HG03135 (cell line): ENCODE data around the gene CRCP.
"Not testable (repeated sequence)": the region's sequence is repeated elsewhere in the genome, so short reads cannot be mapped to it uniquely, and the experiment has no call there.

Experiments used
- ATAC-seq: cut with Tn5 transposase; IDR thresholded peaks from one replicate; pipeline ENCODE4 v1.9.1; 2021; ENCODE audit warnings: mild to moderate bottlenecking, moderate library complexity; ENCODE audit not compliant: unreplicated experiment

Gene CRCP

DNA sequence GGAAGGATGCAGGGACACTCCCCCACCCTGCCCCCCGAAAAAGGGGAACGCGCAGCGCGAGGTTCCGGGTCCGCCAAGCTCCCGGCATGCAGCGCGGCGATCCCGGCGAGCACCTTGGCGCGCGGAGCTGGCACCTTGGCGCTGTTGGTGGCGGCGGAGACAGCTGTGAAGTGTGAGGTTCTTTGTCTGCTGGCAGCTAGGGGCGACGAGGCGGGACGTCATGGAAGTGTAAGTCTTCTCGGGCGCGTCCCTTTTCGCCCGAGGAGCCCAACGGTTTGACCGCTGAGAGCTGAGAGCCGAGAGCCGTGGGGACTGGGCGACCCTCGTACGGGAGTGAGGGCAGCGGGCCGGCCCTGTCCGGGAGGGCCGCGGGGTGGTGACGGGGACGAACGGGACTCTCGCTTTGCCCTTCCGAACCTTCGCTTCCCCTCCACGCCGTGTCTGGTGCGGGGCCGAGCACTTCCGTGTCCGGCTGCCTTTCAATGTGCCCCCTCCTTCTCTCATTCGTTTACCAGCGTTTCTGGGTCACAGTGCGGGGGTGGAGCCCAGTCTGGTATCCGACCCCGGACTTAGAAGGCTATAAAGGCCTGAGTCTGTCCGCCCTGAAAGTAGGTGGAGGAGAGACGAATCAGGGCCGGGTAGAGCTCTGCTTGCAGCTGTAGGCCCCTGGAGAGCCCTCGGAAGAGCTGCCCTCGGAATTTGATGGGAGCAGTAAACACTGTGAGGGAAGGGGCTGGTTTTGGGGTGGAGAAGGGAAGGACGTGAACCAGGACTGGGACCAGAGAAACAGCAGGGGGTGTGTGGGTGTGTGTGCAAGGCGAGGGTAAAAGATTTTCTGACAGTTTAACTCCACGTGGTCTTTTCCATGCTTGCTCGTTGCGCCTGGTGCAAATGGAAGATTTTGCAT, at the start of gene CRCP:
Gene CRCP, plus strand, starts transcription at position 105 of the 907 bp plus-strand sequence. Its CDS starts 116 bp downstream, at position 221.
- ATAC-seq = peak; percentile 82

DNA sequence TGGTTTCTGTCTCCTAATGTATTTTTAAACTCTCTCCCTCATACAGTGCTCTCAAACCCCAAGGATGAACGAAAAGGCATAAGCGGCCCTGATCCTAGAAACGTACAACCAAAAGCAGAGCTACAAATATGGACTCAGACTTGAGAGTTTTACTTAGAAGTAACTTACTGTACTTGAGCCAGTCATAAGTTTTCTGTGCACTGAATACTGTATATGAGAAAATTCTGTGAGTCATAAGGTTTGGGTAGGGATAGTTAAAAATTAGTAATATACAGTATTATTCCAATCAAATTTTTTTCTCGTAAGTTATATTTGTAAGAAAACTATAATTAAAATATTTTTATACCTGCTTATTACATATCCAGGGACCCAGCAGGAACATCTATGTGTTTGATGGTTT, 44.9 kb upstream of the CRCP start:
- ATAC-seq = no peak

DNA sequence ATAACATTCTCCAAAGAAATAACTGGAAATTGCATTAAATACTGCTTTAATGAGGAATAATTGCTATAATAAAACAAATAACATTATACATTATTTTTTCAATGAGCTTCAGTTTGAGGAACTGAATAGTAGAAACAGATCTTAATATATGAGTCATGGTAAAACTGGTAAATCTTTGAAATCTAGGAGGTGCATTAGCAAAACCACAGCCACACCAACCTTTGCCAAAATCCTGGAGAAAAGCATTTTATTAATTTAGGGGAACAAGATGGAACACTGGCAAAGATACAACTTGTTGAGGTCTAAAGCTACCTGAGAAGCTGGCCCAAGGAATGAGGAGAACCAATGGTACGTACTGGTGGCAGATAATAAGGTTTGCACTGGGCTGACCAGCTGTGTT, 44.4 kb upstream of the CRCP start:
- no peak for ATAC-seq

DNA sequence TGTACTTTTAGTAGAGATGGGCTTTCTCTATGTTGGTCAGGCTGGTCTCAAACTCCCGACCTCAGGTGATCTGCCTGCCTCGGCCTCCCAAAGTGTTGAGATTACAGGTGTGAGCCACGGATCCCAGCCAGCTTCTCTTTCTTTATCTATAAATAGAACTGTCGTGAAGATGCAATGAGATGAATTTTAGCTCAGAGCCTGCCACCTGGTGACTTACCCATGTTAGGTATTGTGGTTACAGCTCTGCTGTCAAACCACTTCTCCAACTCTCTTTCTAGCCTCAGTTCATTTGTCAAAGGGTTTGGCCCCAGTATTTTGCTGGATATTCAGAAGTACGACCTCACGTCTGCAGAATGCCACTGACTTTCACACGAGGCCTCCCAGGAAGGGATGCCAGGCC, 42.4 kb upstream of the CRCP start:
- ATAC-seq = not testable (repeated sequence)

DNA sequence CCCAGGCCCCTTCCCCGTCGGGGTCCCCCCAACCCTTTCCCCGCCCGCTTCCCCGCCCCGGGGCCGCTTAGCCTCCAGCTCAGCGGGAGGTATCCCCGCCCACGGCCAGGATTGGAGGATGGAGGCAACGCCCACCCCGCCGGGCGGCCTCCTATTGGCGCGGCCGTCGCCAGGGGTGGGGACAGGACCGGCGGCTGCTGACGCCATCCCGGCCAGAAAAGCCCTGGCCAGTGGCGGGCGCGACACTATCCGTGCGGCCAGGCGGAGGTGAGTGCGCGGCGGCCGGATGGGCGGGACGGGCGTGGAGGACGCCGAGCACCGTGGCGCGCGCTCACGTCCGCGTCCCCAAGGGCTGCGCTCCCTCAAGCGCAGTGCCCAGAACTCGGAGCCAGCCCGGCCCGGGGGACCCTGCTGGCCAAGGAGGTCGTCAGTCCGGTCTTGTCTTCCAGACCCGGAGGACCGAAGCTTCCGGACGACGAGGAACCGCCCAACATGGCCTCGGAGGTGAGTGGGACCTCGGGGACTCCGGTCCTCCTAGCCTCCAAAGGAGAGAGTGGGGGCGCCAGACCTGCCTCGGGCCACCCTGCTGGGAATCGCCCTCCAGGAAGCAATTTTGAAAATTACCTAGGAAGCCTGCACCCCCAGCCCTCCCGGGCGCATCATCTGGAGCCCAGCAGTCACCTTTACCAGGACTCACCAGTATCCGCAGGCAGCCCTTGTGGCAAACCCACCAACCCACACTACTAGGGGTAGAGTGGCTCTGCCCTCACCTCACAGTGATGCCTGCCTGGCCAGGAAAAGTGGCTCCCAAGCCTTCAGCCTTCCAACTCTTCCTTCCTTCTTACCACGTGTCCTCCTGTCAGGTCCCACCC, 38.8 kb upstream of the CRCP start, which contains the start of gene ASL:
Gene ASL, plus strand, starts transcription at position 230 of the 872 bp plus-strand sequence. Its CDS starts 263 bp downstream, at position 493.
- ATAC-seq = peak; percentile 98

DNA sequence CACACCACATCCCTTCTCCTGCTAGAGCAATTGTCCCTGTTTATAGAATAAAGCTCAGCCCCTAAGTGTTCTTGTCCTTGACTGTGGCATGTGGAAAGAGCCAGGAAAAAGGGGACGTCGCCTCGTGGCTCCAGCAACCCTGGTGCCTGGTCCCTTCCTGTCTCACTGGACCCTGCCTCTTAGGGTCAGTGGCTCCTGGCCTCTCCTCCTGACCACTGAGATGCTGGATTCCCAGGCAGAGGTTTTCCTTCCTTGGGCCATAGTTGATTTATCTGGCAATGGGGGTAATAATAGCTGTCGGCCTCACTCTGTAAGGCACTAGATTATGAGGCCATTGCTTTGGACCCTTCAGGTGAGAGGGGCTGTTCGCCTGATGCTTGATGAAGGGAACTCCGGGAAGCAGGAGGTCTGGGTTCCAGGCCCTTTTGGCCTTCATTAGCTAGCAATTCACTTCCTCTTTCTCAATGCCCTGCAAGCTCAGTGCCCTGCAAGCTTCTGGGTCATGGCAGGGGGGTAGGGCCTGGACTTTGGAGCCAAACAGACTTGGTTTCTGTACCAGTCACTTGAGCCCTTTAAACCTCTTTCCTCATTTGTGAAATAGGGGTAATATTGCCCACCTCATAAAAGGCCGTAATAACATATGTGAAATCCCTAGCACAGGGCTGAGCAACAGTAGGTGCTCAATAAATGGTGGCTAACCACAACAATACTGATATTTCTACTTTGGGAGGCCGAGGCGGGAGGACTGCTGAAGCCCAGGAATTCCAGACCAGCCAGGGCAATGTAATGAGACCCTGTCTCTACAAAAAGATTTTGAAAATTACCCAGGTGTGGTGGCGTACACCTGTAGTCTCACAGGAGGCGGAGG, 38.0 kb upstream of the CRCP start:
- no peak for ATAC-seq

DNA sequence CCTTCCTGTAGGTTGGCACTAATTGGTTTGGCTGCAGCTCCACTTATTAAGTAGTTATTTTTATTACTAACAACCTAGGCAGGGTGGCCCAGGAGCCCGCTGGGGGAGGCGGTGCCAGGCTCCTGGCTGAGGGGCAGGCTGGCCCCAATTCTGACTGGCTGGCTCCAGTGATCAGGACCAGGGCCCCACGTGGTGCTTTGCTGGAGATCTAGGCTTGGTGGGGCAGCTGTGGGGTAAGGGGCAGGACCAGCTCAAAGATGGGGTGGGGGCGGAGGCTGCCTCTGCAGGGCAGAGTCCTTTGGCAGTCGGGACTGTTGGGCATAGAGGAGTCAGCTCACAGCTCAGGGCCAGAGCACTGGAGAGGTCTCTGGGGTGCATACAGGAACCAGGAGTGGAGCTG, 36.6 kb upstream of the CRCP start:
- ATAC-seq = no peak

DNA sequence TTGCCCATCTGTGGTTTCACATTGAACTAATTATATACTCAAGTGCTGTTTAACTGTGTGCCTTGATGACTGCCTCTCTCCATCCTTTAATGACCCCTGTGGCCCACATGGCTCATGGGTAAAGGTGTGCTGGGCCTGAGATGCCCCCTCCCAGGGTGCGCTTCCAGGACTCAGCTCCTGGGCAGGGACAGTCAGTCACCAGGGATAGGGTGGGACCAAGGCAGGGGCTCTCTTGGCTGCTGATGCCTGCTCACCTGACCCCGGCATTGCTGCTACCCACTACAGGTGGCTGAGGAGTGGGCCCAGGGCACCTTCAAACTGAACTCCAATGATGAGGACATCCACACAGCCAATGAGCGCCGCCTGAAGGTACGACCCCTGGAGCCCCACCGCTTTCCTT, 32.6 kb upstream of the CRCP start:
- ATAC-seq = no peak

DNA sequence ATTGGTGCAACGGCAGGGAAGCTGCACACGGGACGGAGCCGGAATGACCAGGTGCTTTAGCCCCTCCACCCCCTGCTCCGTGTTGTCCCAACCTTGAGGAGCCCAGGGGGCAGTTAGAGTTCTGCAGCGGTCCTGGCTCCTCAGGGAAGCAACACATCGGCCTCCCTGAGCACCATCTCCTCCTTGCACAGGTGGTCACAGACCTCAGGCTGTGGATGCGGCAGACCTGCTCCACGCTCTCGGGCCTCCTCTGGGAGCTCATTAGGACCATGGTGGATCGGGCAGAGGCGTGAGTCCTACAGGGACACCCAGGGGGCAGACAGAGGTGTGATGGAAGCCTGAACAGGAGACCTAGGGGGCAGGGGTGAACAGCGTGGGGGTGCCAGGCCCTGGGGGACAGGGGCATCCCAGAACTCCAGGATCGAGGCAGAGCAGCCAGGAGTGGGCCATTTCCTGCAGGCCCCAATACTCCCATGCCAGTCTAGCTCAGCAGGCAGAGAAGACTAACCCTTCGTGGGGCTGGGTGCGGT, 31.7 kb upstream of the CRCP start:
- ATAC-seq = no peak

DNA sequence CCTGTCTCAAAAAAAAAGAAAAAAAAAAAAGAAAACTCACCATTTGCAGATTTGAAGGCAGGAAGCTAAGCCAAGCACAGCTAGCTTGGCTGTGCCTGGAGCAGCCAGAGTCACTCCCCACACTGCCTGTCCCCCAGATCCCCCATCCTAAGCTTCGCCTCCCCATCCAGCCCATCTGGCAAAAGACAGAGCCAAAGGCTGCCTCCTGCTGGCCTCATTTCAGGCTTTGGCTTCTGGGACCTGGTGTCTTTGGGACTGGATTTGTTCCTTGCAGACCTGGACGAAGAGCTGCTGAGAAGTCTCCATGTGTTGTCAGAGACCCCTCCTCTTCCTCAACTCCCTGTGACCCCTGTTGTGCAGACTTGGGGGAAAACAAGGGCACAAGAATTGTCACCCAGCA, 31.0 kb upstream of the CRCP start:
- no peak for ATAC-seq

DNA sequence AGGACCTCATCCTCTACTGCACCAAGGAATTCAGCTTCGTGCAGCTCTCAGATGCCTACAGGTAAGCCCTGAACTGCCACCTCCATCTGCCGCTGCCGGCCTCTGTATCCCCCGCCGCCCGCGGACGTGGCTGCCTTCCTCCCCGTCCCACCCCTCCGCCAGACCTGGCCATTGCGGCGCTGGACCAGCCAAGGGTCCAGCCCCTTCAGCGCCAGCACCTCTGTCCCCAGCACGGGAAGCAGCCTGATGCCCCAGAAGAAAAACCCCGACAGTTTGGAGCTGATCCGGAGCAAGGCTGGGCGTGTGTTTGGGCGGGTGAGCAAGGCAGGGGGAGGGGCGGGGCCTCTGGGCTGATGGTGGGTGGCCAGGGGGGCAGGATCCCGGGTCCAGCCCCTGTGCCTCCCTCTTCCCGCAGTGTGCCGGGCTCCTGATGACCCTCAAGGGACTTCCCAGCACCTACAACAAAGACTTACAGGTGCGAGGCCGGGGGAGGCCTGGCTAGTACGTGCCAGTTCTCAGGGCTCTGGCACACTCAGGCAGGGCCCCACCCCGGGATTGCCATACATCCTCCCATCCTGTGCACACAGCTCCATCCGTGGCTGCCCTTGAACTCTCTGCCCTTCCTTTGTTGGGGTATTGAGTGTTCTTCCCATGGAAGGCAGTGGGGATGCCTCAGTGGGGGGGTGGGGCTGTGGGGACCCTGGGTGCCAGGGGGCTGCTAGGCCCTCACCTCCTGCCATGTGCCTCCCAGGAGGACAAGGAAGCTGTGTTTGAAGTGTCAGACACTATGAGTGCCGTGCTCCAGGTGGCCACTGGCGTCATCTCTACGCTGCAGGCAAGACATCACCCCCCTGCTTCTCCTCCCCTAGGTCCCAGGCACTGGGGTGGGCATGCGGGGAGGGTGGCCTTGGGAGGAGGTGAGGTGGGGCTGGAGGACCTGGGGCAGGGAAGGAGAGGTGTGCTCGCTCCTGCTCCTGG, 25.5 kb upstream of the CRCP start:
- ATAC-seq = no peak

DNA sequence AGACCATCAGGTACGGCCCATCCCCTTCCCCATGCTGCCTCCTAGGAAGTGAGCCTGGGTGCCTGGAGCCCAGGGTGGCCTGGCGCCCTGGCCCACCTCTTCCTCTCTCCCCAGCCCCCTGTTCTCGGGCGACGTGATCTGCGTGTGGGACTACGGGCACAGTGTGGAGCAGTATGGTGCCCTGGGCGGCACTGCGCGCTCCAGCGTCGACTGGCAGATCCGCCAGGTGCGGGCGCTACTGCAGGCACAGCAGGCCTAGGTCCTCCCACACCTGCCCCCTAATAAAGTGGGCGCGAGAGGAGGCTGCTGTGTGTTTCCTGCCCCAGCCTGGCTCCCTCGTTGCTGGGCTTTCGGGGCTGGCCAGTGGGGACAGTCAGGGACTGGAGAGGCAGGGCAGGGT, 22.0 kb upstream of the CRCP start:
- no peak for ATAC-seq

DNA sequence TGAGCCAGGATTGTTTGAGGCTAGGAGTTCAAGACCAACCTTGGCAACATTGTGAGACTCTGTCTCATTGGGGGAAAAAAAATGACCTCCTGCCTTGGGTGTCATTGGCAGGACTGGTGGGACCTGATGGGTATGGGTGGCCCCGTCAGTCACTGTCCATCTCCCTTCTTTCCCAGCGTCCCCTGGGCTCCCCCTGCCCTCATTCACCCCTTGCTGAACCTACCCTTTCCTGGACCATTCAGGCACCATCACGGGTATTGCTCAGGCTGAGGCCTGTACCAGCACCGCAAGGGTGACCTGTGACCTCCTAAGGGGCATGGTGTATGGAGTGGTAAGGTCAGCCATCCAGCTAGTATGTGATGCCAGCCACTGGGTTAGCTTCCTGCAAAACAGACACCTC, 19.6 kb upstream of the CRCP start:
- ATAC-seq = no peak

DNA sequence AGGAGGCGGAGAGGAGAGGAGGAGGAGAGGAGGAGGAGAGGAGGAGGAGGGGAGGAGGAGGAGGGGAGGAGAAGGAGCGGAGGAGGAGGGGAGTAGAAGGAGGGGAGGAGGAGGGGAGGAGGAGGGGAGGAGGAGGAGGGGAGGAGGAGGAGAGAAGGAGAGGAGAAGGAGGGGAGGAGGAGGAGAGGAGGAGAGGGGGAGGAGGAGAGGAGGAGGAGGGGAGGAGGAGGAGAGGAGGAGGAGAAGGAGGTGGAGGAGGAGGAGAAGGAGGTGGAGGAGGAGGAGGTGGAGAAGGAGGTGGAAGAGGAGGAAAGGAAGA, 15.5 kb upstream of the CRCP start:
- no peak for ATAC-seq

DNA sequence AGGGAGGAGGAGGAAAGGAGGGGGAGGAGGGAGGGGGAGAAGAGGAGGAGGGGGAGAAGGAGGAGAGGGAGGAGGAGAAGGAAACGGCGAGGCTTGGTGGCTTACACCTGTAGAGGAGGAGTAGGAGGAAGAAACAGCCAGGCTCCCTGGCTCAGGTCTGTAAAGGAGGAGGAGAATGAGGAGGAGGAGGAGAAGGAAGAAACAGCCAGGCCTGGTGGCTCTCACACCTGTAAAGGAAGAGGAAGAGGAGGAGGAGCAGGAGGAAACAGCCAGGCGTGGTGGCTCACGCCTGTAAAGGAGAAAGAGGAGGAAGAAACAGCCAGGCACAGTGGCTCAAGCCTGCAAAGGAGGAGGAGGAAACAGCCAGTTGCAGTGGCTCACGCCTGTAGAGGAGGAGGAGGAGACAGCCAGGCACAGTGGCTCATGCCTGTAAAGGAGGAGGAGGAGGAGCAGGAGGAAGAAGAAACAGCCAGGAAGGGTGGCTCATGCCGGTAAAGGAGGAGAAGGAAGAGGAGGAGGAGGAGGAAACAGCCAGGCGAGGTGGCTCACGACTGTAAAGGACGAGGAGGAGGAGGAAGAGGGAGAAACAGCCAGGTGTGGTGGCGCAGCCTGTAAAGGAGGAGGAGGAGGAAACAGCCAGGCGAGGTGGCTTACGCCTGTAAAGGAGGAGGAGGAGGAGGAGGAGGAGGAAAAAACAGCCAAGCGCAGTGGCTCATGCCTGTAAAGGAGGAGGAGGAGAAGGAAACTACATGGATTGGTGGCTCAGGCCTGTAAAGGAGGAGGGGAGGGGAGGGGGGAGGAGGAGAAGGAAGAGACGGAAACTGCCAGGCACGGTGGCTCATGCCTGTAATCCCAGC, 14.9 kb upstream of the CRCP start:
- peak; percentile 72 for ATAC-seq

DNA sequence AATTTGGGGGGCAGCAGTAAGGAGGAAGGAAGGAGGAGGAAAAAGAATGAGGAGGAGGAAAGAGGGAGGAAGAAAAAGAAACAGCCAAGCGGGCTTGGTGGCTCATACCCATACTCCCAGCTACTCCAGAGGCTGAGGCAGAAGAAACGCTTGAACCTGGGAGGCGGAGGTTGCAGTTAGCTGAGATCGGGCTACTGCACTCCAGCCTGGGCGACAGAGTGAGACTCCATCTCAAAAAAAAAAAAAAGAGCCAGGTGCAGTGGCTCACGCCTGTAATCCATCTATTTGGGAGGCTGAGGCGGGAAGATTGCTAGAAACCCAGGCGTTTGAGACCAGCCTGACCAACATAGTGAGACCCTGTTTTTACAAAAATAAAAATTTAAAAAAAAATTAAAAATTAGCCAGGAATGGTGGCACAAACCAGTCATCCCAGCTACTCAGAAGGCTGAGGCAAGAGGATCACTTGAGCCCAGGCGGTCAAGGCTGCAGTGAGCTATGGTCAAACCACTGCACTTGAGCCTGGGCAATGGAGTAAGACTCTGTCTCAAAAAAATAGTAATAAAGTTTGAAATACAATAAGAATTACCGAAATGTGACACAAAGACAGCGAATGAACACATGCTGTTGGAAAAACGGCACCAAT, 14.1 kb upstream of the CRCP start:
- ATAC-seq = no peak

DNA sequence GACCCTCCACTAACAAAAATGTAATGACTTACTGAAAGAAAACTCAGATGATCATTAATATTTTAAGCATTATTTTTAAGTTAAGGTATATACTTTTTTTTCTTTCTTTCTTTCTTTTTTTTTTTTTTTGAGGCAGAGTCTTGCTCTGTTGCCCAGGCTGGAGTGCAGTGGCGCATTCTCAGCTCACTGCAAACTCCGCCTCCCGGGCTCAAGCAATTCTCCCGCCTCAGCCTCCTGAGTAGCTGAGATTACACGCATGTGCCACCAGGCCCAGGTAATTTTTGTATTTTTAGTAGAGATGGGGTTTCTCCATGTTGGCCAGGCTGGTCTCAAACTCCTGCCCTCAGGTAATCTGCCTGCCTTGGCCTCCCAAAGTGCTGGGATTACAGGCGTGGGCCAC, 12.5 kb upstream of the CRCP start:
- ATAC-seq = not testable (repeated sequence)

DNA sequence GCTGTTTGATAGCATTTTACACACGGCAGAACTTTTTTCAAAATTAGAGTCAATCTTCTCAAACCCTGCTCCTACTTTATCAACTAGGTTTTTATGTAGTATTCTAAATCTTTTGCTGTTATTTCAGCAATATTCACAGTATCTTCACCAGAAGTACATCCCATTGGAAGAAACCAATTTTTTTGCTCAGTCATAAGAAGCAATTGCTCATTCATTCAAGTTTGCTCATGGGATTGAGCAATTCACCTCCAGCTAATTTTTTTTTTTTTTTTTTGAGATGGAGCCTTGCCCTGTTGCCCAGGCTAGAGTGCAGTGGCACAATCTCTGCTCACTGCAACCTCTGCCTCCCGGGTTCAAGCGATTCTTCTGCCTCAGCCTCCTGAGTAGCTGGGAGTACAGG, 10.7 kb upstream of the CRCP start:
- not testable (repeated sequence) for ATAC-seq
